HepG2 (cell line): ENCODE measurements around the gene KIAA1328. TPM values are rescaled to one million over a fixed set of nuclear protein-coding genes. Genes with fewer than 3 reads are reported as not detected.

Source experiments
- ATAC-seq: fragments of 200-7000 bp; cut with Tn5 transposase; 3 replicates; pipeline ENCODE4 v1.9.1; 2020; ENCODE audit warnings: mild to moderate bottlenecking, moderate library complexity
- BruUV-seq: library from RNA; stranded (reverse); fragments of 400-500 nt; replicated peaks from 2 replicates; lab custom pipeline; 2021; lab: Mats Ljungman, UMichigan
- CTCF ChIA-PET: fragments of 300-600 bp; formaldehyde crosslinking; extraction: SDS; loops from one replicate; lab custom pipeline; 2021; ENCODE audit warnings: low total read pairs, inconsistent platforms, low intra/inter-chr PET ratio; lab: Yijun Ruan, JAX
- POLR2A ChIA-PET: fragments of 350-600 bp; sonication (Branson Sonifier 250); formaldehyde crosslinking; loops from one replicate; lab custom pipeline; 2020; ENCODE audit warnings: antibody characterized with exemption, inconsistent platforms; lab: Yijun Ruan, JAX
- DNase-seq: peaks from one replicate; pipeline ENCODE4 v3.0.0-alpha.2; 2015; ENCODE audit warnings: low spot score
- FAIRE-seq: peaks from 3 replicates; lab custom pipeline; 2011; peaks lifted over from hg19 to GRCh38; lab: Jason Lieb, UNC
- H2AFZ ChIP-seq: one replicate; pipeline ENCODE4 v1.6.1; 2011; ENCODE audit warnings: low read length, inconsistent platforms
- H3K27ac ChIP-seq: fragments of 300-600 bp; 3 replicates; pipeline ENCODE4 v1.8.0; 2011; ENCODE audit warnings: mixed run types, mild to moderate bottlenecking, mixed read lengths, low read length, inconsistent platforms; ENCODE audit not compliant: insufficient read depth; ENCODE audit errors: extremely low read length
- H3K27me3 ChIP-seq, 2 experiments: fragments of 200-600 bp in 1 of 2; 2 replicates in 1 of 2; 3 replicates in 1 of 2; pipeline versions ENCODE4 v1.6.0 to v1.8.0; 2011; ENCODE audit warnings: low read length in 2 of 2, mild to moderate bottlenecking in 2 of 2, moderate library complexity in 2 of 2, inconsistent platforms in 1 of 2; ENCODE audit not compliant: insufficient read depth in 2 of 2, control insufficient read depth in 1 of 2
- H3K36me3 ChIP-seq, 2 experiments: fragments of 200-600 bp in 1 of 2; replicated peaks in 1 of 2; 2 replicates in 1 of 2; 3 replicates in 1 of 2; pipeline versions ENCODE4 v1.5.1 to v1.8.0; 2011; ENCODE audit warnings: low read length in 2 of 2, inconsistent platforms in 1 of 2; ENCODE audit not compliant: insufficient read depth in 2 of 2, control insufficient read depth in 1 of 2
- H3K4me1 ChIP-seq: 2 replicates; pipeline ENCODE4 v1.5.1; 2012; ENCODE audit warnings: low read length, inconsistent platforms; ENCODE audit not compliant: insufficient read depth
- H3K4me2 ChIP-seq: 2 replicates; pipeline ENCODE4 v1.6.0; 2011; ENCODE audit warnings: low read depth, low read length, inconsistent platforms
- H3K4me3 ChIP-seq, 3 experiments: fragments of 200-600 bp in 1 of 3; sonication (generic), shearing (Covaris generic) in 1 of 3; replicated peaks in 1 of 3; 2 replicates each; pipeline ENCODE4 v1.5.1; 2011 to 2016; ENCODE audit warnings: low read length in 3 of 3, inconsistent platforms in 2 of 3, low read depth in 2 of 3, mild to moderate bottlenecking in 2 of 3, control low read depth in 1 of 3, mixed read lengths in 1 of 3; ENCODE audit not compliant: insufficient read depth in 1 of 3
- H3K79me2 ChIP-seq: one replicate; pipeline ENCODE4 v1.6.1; 2011; ENCODE audit warnings: low read length, inconsistent platforms; ENCODE audit not compliant: insufficient read depth
- H3K9ac ChIP-seq: 2 replicates; pipeline ENCODE4 v1.6.0; 2011; ENCODE audit warnings: mild to moderate bottlenecking, low read depth, low read length, inconsistent platforms; ENCODE audit not compliant: insufficient read depth
- H3K9me3 ChIP-seq: 2 replicates; pipeline ENCODE4 v1.5.1; 2012; ENCODE audit warnings: mild to moderate bottlenecking, low read length
- H4K20me1 ChIP-seq: 2 replicates; pipeline ENCODE4 v1.6.0; 2011; ENCODE audit warnings: inconsistent platforms, mild to moderate bottlenecking, low read length, moderate library complexity; ENCODE audit not compliant: insufficient read depth
- AHR ChIP-seq: IDR thresholded peaks from 2 replicates; pipeline ENCODE4 v1.6.1; 2018; ENCODE audit warnings: missing genetic modification reagents, missing compliant biosample characterization
- ARNT ChIP-seq: fragments of 450-650 bp; IDR thresholded peaks from 2 replicates; pipeline ENCODE4 v1.6.1; 2017
- CREM ChIP-seq, 2 experiments: sonication (generic) in 1 of 2; formaldehyde crosslinking in 1 of 2; IDR thresholded peaks; 2 replicates each; pipeline versions ENCODE4 v1.4.0 to v1.6.1; 2016 to 2020; ENCODE audit warnings: antibody characterized with exemption in 1 of 2, mild to moderate bottlenecking in 1 of 2, missing genetic modification reagents in 1 of 2
- DPF2 ChIP-seq: sonication (generic); formaldehyde crosslinking; IDR thresholded peaks from 2 replicates; pipeline ENCODE4 v1.4.0; 2020; ENCODE audit warnings: mild to moderate bottlenecking, low read depth, missing genetic modification reagents, borderline replicate concordance
- FOXC1 ChIP-seq: sonication (generic); formaldehyde crosslinking; IDR thresholded peaks from 2 replicates; pipeline ENCODE4 v1.8.0; 2022; ENCODE audit warnings: mild to moderate bottlenecking, missing genetic modification reagents, borderline replicate concordance
- GLMP ChIP-seq: sonication (generic); formaldehyde crosslinking; IDR thresholded peaks from 2 replicates; pipeline ENCODE4 v1.9.0; 2021; ENCODE audit warnings: missing genetic modification reagents, mild to moderate bottlenecking, borderline replicate concordance
- SP2 ChIP-seq: sonication (generic); formaldehyde crosslinking; IDR thresholded peaks from 2 replicates; pipeline ENCODE4 v1.5.1; 2020; ENCODE audit warnings: mild to moderate bottlenecking, missing genetic modification reagents
- ZBTB25 ChIP-seq: IDR thresholded peaks from 2 replicates; pipeline ENCODE4 v1.6.1; 2018; ENCODE audit warnings: missing genetic modification reagents
- ZBTB49 ChIP-seq: sonication (generic); formaldehyde crosslinking; IDR thresholded peaks from 2 replicates; pipeline ENCODE4 v1.4.0; 2020; ENCODE audit warnings: missing genetic modification reagents, borderline replicate concordance
- ZFP36L2 ChIP-seq: sonication (generic); formaldehyde crosslinking; IDR thresholded peaks from 2 replicates; pipeline ENCODE4 v1.4.0; 2020; ENCODE audit warnings: missing genetic modification reagents
- WGBS: methylation state at CpG from one replicate; pipeline ENCODE4 v1.1.6; 2017; ENCODE audit warnings: low lambda C conversion rate; 5-methylcytosine and 5-hydroxymethylcytosine counted together
- in situ Hi-C: cut with HindIII; loops from 2 replicates; pipeline ENCODE4 v1.10.0; 2017; ENCODE audit warnings: low pct_unique_long_range_greater_than_20kb; ENCODE audit not compliant: extremely low pct_ligation_motif_present
- intact Hi-C: fragments of 100-400 bp; cut with micrococcal nuclease; formaldehyde crosslinking; loops from one replicate; pipeline ENCODE4 v1.10.0; 2022; ENCODE audit not compliant: unreplicated experiment
- polyA plus RNA-seq, 8 experiments: library from polyadenylated mRNA; depleted of rRNA in 3 of 8; stranded (reverse) in 7 of 8; unstranded in 1 of 8; fragments of >200 nt; fragmentation: Illumina TruSeq in 4 of 8; extraction: Trizol in 4 of 8; gene quantifications; 2 replicates each; pipeline versions ENCODE4 v1.2.1 to v1.2.3, GENCODE V29; 2011 to 2016; ENCODE audit warnings: low read depth in 4 of 8, missing spikeins in 1 of 8, mixed read lengths in 1 of 8; ENCODE audit not compliant: insufficient read depth in 1 of 8
- total RNA-seq, 5 experiments: library from RNA; depleted of rRNA; stranded (reverse); fragments of >200 nt; fragmentation: Illumina TruSeq; extraction: Trizol; gene quantifications; 2 replicates each; pipeline ENCODE4 v1.2.3, GENCODE V29; 2016; ENCODE audit warnings: low read depth in 1 of 5

KIAA1328 gene
- total and polyA plus RNA-seq, 2 of the 13 experiments (the other 11 are each of a cell fraction or from before 2014, with no cell fraction given) = 4.1 to 6.0 TPM

GRCh38 chr18:36900466-36900865, 71.5 kb downstream of the KIAA1328 start (continued):
- no peak for TF ChIP-seq CREM (IDR thresholded peaks at IDR 0.05)
- TF ChIP-seq CREM (CRISPR knock-in tag; IDR thresholded peaks at IDR 0.05) = no peak
- TF ChIP-seq FOXC1 (CRISPR knock-in tag) = no peak
- no peak for TF ChIP-seq ZFP36L2
- TF ChIP-seq ARNT = no peak
- no peak for TF ChIP-seq AHR
- no peak for TF ChIP-seq GLMP (CRISPR knock-in tag)
- TF ChIP-seq, all 625 proteins: peak for 0

GRCh38 chr18:36901277-36901701, 72.4 kb downstream of the KIAA1328 start:
- intact Hi-C loops (no loop called here), in situ Hi-C loops (no loop called here)
- H3K4me2 ChIP-seq = no peak overlapping the region
- WGBS = 100% methylated on average over 1 of the region's 1 CpG
- no peak overlapping the region for H3K9ac ChIP-seq
- TF ChIP-seq ZBTB25 (no peak), ZBTB49 (CRISPR knock-in tag) (no peak), SP2 (CRISPR knock-in tag) (no peak), DPF2 (no peak)
- no peak overlapping the region for H3K4me3 ChIP-seq
- POLR2A ChIA-PET = no interaction called here
- no peaks in the 10 kb centered on the region for H3K36me3 ChIP-seq
- H3K27me3 ChIP-seq = no peaks in the 10 kb centered on the region
- H4K20me1 ChIP-seq = no peaks in the 10 kb centered on the region
- BruUV-seq = no TSS peak
- no peak overlapping the region for H2AFZ ChIP-seq
- no peaks in the 10 kb centered on the region for H3K4me1 ChIP-seq
- ATAC-seq (no peak), DNase-seq (no peak), FAIRE-seq (no peak)
- H3K9me3 ChIP-seq = no peaks in the 10 kb centered on the region; the same call in 1 of the 2 replicates
- H3K27ac ChIP-seq = no peak overlapping the region
- no peaks in the 10 kb centered on the region for H3K79me2 ChIP-seq
- CTCF ChIA-PET = no interaction called here
